DND-41 (cell line): ENCODE measurements around the gene F2R.

Experiments used
- ATAC-seq: fragments of 200-7000 bp; cut with Tn5 transposase; 3 replicates; pipeline ENCODE4 v1.9.1; 2021; ENCODE audit warnings: low read depth; ENCODE audit not compliant: insufficient read depth
- DNase-seq: peaks from one replicate; pipeline ENCODE4 v3.0.0-alpha.2; 2020
- H2AFZ ChIP-seq: 2 replicates; pipeline ENCODE4 v1.6.0; 2012; ENCODE audit warnings: low read depth, low read length
- H3K27ac ChIP-seq: 2 replicates; pipeline ENCODE4 v1.5.1; 2012; ENCODE audit warnings: low read length, inconsistent platforms
- H3K27me3 ChIP-seq: fragments of 200-600 bp; sonication (generic); 2 replicates; pipeline ENCODE4 v1.6.0; 2012; ENCODE audit warnings: low read length, mild to moderate bottlenecking, inconsistent platforms; ENCODE audit not compliant: insufficient read depth, poor library complexity
- H3K36me3 ChIP-seq: 2 replicates; pipeline ENCODE4 v1.5.1; 2012; ENCODE audit warnings: low read length, inconsistent platforms; ENCODE audit not compliant: insufficient read depth
- H3K4me1 ChIP-seq: 2 replicates; pipeline ENCODE4 v1.5.1; 2012; ENCODE audit warnings: mild to moderate bottlenecking, low read length; ENCODE audit not compliant: insufficient read depth
- H3K4me2 ChIP-seq: 2 replicates; pipeline ENCODE4 v1.6.0; 2012; ENCODE audit warnings: mild to moderate bottlenecking, moderate library complexity, low read length, inconsistent platforms; ENCODE audit not compliant: insufficient read depth
- H3K4me3 ChIP-seq, 2 experiments: fragments of 200-600 bp in 1 of 2; shearing (Covaris generic) in 1 of 2; 2 replicates each; pipeline ENCODE4 v1.5.1; 2012 to 2016; ENCODE audit warnings: inconsistent platforms in 2 of 2, low read length in 2 of 2, mild to moderate bottlenecking in 2 of 2, low read depth in 1 of 2, moderate library complexity in 1 of 2
- H3K79me2 ChIP-seq: 2 replicates; pipeline ENCODE4 v1.6.0; 2012; ENCODE audit warnings: low read length, inconsistent platforms; ENCODE audit not compliant: insufficient read depth
- H3K9ac ChIP-seq: 2 replicates; pipeline ENCODE4 v1.6.0; 2012; ENCODE audit warnings: low read depth, mild to moderate bottlenecking, inconsistent platforms, low read length, moderate library complexity
- H3K9me3 ChIP-seq: 2 replicates; pipeline ENCODE4 v1.5.1; 2012; ENCODE audit warnings: low read length, moderate library complexity, mild to moderate bottlenecking, inconsistent platforms; ENCODE audit not compliant: insufficient read depth, severe bottlenecking
- H4K20me1 ChIP-seq: 2 replicates; pipeline ENCODE4 v1.6.0; 2012; ENCODE audit warnings: low read length; ENCODE audit not compliant: insufficient read depth
- CTCF ChIP-seq: IDR thresholded peaks from 2 replicates; pipeline ENCODE4 v1.5.1; 2012; ENCODE audit warnings: borderline replicate concordance, low read length, moderate library complexity, mild to moderate bottlenecking; ENCODE audit not compliant: poor library complexity, severe bottlenecking; ENCODE audit errors: extremely low read depth
- EZH2 ChIP-seq: IDR thresholded peaks from 3 replicates; pipeline ENCODE4 v1.6.1; 2012; ENCODE audit warnings: borderline replicate concordance, low read depth, mild to moderate bottlenecking, moderate library complexity, low read length, inconsistent platforms; ENCODE audit not compliant: severe bottlenecking

Gene F2R

GRCh38 chr5:76684756-76685519, 31.0 kb upstream of the F2R start:
- Histone ChIP-seq H3K27ac (no peak overlapping the region), H3K4me1 (no peaks in the 10 kb centered on the region), H2AFZ (no peak overlapping the region), H3K9ac (no peak overlapping the region), H3K79me2 (no peaks in the 10 kb centered on the region), H4K20me1 (no peaks in the 10 kb centered on the region), H3K36me3 (no peaks in the 10 kb centered on the region), H3K27me3 (no peaks in the 10 kb centered on the region), H3K4me2 (no peak overlapping the region), H3K4me3 (no peak overlapping the region), H3K9me3 (no peaks in the 10 kb centered on the region)
- no peak for TF ChIP-seq CTCF
- TF ChIP-seq EZH2 = no peak
- DNase-seq = no peak
- ATAC-seq = no peak

GRCh38 chr5:76685704-76686103, 30.2 kb upstream of the F2R start:
- no peak overlapping the region for H3K9ac ChIP-seq
- no peaks in the 10 kb centered on the region for H3K9me3 ChIP-seq
- H3K36me3 ChIP-seq = no peaks in the 10 kb centered on the region
- H2AFZ ChIP-seq = no peak overlapping the region
- no peaks in the 10 kb centered on the region for H3K4me1 ChIP-seq
- H3K27me3 ChIP-seq = no peaks in the 10 kb centered on the region
- ATAC-seq = no peak
- no peaks in the 10 kb centered on the region for H4K20me1 ChIP-seq
- H3K4me2 ChIP-seq = no peak overlapping the region
- H3K27ac ChIP-seq = no peak overlapping the region
- no peak for DNase-seq
- no peaks in the 10 kb centered on the region for H3K79me2 ChIP-seq
- no peak overlapping the region for H3K4me3 ChIP-seq
- TF ChIP-seq CTCF (no peak), EZH2 (no peak)

GRCh38 chr5:76688212-76688611, 27.7 kb upstream of the F2R start:
- Histone ChIP-seq H4K20me1 (no peaks in the 10 kb centered on the region), H3K9ac (no peak overlapping the region), H2AFZ (no peak overlapping the region), H3K4me3 (no peak overlapping the region), H3K4me2 (no peak overlapping the region), H3K9me3 (no peaks in the 10 kb centered on the region), H3K27me3 (no peaks in the 10 kb centered on the region), H3K79me2 (no peaks in the 10 kb centered on the region), H3K4me1 (no peaks in the 10 kb centered on the region), H3K27ac (no peak overlapping the region), H3K36me3 (no peaks in the 10 kb centered on the region)
- TF ChIP-seq EZH2 (no peak), CTCF (no peak)
- no peak for DNase-seq
- ATAC-seq = no peak
